HG02588 (cell line): ENCODE measurements around the gene TM7SF2.
"Not testable (repeated sequence)": the region's sequence is repeated elsewhere in the genome, so short reads cannot be mapped to it uniquely, and the experiment has no call there.

Experiments
- ATAC-seq: cut with Tn5 transposase; IDR thresholded peaks from one replicate; pipeline ENCODE4 v1.9.1; 2021; ENCODE audit warnings: mild to moderate bottlenecking, moderate library complexity; ENCODE audit not compliant: unreplicated experiment

The TM7SF2 gene

GRCh38 chr11:65128182-65129145, 16.8 kb downstream of the TM7SF2 start:
- ATAC-seq: no peak

GRCh38 chr11:65129649-65130441, 18.2 kb downstream of the TM7SF2 start:
- no peak for ATAC-seq

- no peak for ATAC-seq
These were observed 19.2 kb downstream of the TM7SF2 start for GRCh38 chr11:65130631-65131416.

GRCh38 chr11:65131417-65131776, 19.7 kb downstream of the TM7SF2 start:
- ATAC-seq: no peak

- ATAC-seq: no peak
These were observed 20.2 kb downstream of the TM7SF2 start for GRCh38 chr11:65131895-65132237.

GRCh38 chr11:65132238-65132987, 20.7 kb downstream of the TM7SF2 start:
- peak; percentile 35 for ATAC-seq

- no peak for ATAC-seq
These were observed 21.5 kb downstream of the TM7SF2 start for GRCh38 chr11:65132988-65133700.

GRCh38 chr11:65133724-65134123, 22.1 kb downstream of the TM7SF2 start:
- ATAC-seq: no peak

GRCh38 chr11:65134240-65134951, 22.7 kb downstream of the TM7SF2 start, which contains the start of gene SYVN1:
TSS of gene SYVN1 (minus strand) at chr11:65134519. CDS start at chr11:65133601, 918 bp downstream.
- ATAC-seq: peak; percentile 55

GRCh38 chr11:65134952-65135632, 23.4 kb downstream of the TM7SF2 start:
- peak; percentile 61 for ATAC-seq

GRCh38 chr11:65135633-65136145, 24.0 kb downstream of the TM7SF2 start:
- ATAC-seq: no peak

- no peak for ATAC-seq
These were observed 24.9 kb downstream of the TM7SF2 start for GRCh38 chr11:65136515-65137096.

- ATAC-seq: no peak
These were observed 30.3 kb downstream of the TM7SF2 start for GRCh38 chr11:65141896-65142494.

GRCh38 chr11:65147352-65148075, 35.8 kb downstream of the TM7SF2 start:
- ATAC-seq: no peak

GRCh38 chr11:65148657-65149056, 37.0 kb downstream of the TM7SF2 start:
- ATAC-seq: no peak

- not testable (repeated sequence) for ATAC-seq
These were observed 38.4 kb downstream of the TM7SF2 start for GRCh38 chr11:65150131-65150508.
